Measurements from ENCODE around the gene C1orf198. TPM values are rescaled to one million over a fixed set of nuclear protein-coding genes. Genes with fewer than 3 reads are reported as not detected.

C1orf198 gene
- total and polyA plus RNA-seq, 2 of the 4 experiments (the other 2 are of a cell fraction) = 67.4 to 76.2 TPM

GRCh38 chr1:230800891-230801840 lies 67.2 kb downstream of the C1orf198 start:
- Histone ChIP-seq H3K9me1 (ENCODE audit: insufficient read depth, low read length) (no peaks in the 10 kb centered on the region; the same call in 1 of the 2 replicates), H3K79me1 (ENCODE audit: low read depth in 1 of 2, low read length in 2 of 2) (no peaks in the 10 kb centered on the region), H2AK5ac (ENCODE audit: low read depth, low read length) (no peak overlapping the region), H3K27ac (ENCODE audit: insufficient read depth, low read length) (no peak overlapping the region), H2BK5ac (ENCODE audit: low read depth, low read length, poor library complexity, severe bottlenecking) (no peak overlapping the region), H3K4me2 (ENCODE audit: low read depth, low read length) (no peak overlapping the region), H3K23ac (ENCODE audit: low read depth, low read length) (no peak overlapping the region), H3K4me1 (ENCODE audit: control insufficient read depth, insufficient read depth, low read length) (no peaks in the 10 kb centered on the region), H3K27me3 (ENCODE audit: control insufficient read depth, insufficient read depth, low read length) (no peaks in the 10 kb centered on the region), H3K4ac (ENCODE audit: low read depth, low read length) (no peak overlapping the region), H3K9ac (ENCODE audit: low read depth, low read length) (no peak overlapping the region), H2AFZ (replicated peaks; ENCODE audit: low read length, poor library complexity) (peak overlapping the region; percentile 46), H3K18ac (ENCODE audit: low read depth, low read length) (no peak overlapping the region), H3K14ac (replicated peaks; ENCODE audit: low read depth, low read length) (no peak overlapping the region), H2AK9ac (replicated peaks; ENCODE audit: low read depth, low read length, poor library complexity) (no peak overlapping the region), H3K4me3 (ENCODE audit: insufficient read depth, low read depth, low read length) (no peak overlapping the region), H3K36me3 (ENCODE audit: control insufficient read depth, insufficient read depth, low read length) (no peaks in the 10 kb centered on the region), H4K8ac (ENCODE audit: low read depth in 2 of 2, low read length in 2 of 2) (no peak overlapping the region), H3K56ac (ENCODE audit: extremely low read depth, insufficient read depth, low read length) (no peak overlapping the region), H3K9me3 (ENCODE audit: control insufficient read depth, insufficient read depth, low read length) (no peaks in the 10 kb centered on the region), H2BK120ac (ENCODE audit: low read depth, low read length) (no peak overlapping the region), H2BK20ac (ENCODE audit: low read depth, low read length) (no peak overlapping the region), H4K5ac (ENCODE audit: low read depth, low read length) (no peak overlapping the region), H4K20me1 (ENCODE audit: insufficient read depth, low read length) (no peaks in the 10 kb centered on the region), H4K91ac (ENCODE audit: insufficient read depth, low read depth, low read length) (no peak overlapping the region), H2BK15ac (ENCODE audit: low read depth, low read length) (no peak overlapping the region)
- POLR2A ChIA-PET (ENCODE audit: unreplicated experiment) = no interaction called here
- dilution Hi-C loops (cut with HindIII; ENCODE audit: low sequenced_read_pairs, unreplicated experiment) = no loop called here
- ATAC-seq (ENCODE audit: low read depth) (no peak), DNase-seq (no peak)
- intact Hi-C loops (cut with micrococcal nuclease) = no loop called here
- in situ Hi-C loops (cut with MboI; ENCODE audit: low sequenced_read_pairs) = loop anchor here (5.0 kb wide), 1 partner anchor 106 kb away; no protein-coding TSS in a partner anchor
- CTCF ChIA-PET = no interaction called here
- TF ChIP-seq CTCF (conservative IDR thresholded peaks at IDR 0.05; ENCODE audit: low read depth, low read length) = no peak
- no peak for TF ChIP-seq NFE2L2 (IDR thresholded peaks at IDR 0.05; ENCODE audit: low read depth, low read length)
- no peak for TF ChIP-seq RCOR1 (IDR thresholded peaks at IDR 0.05; ENCODE audit: insufficient replicate concordance, low read length)
- WGBS, 2 experiments (ENCODE audit: extremely low coverage in 2 of 2, insufficient read length in 1 of 2) = 100% methylated on average over 3 of the region's 9 CpGs; no CpG with 5 or more reads in 1 of the 2 experiments
- BruUV-seq (replicated peaks) = no TSS peak

Data from IMR-90 (cell line).